Endothelial cell of umbilical vein (primary cell): Measurements from ENCODE around the gene ADM2.

ENCODE experiments used
- EZH2 ChIP-seq: IDR thresholded peaks from 2 replicates; pipeline ENCODE4 v1.6.1; 2012; ENCODE audit warnings: borderline replicate concordance, low read depth, mild to moderate bottlenecking, moderate library complexity, low read length, inconsistent platforms; ENCODE audit not compliant: severe bottlenecking
- GATA2 ChIP-seq: IDR thresholded peaks from 2 replicates; pipeline ENCODE4 v1.7.0; 2011; ENCODE audit warnings: low read depth, mild to moderate bottlenecking, moderate library complexity, mixed read lengths, low read length; ENCODE audit not compliant: insufficient read length, insufficient read depth
- POLR2A ChIP-seq: IDR thresholded peaks from 2 replicates; pipeline ENCODE4 v1.6.1; 2012; ENCODE audit warnings: low read depth, mild to moderate bottlenecking, control low read depth, low read length
- POLR2AphosphoS5 ChIP-seq: IDR thresholded peaks from 2 replicates; pipeline ENCODE4 v1.6.1; 2012; ENCODE audit warnings: low read depth, mild to moderate bottlenecking, control low read depth, low read length, moderate library complexity; ENCODE audit not compliant: insufficient read depth
- TF ChIP-seq, protein P1 (sequence below), 2 donors: IDR thresholded peaks; 1 replicate in 1 of 2; 2 replicates in 1 of 2; pipeline ENCODE4 v1.5.1; 2011; ENCODE audit warnings: low read length in 2 of 2, mild to moderate bottlenecking in 2 of 2, moderate library complexity in 2 of 2, control low read depth in 1 of 2, inconsistent platforms in 1 of 2, low read depth in 1 of 2; ENCODE audit not compliant: insufficient read depth in 1 of 2; ENCODE audit errors: extremely low read depth in 1 of 2

GRCh38 chr22:50461536-50461935, 19.8 kb upstream of the ADM2 start:
- no peak for TF ChIP-seq EZH2
- TF ChIP-seq, protein P1, sequence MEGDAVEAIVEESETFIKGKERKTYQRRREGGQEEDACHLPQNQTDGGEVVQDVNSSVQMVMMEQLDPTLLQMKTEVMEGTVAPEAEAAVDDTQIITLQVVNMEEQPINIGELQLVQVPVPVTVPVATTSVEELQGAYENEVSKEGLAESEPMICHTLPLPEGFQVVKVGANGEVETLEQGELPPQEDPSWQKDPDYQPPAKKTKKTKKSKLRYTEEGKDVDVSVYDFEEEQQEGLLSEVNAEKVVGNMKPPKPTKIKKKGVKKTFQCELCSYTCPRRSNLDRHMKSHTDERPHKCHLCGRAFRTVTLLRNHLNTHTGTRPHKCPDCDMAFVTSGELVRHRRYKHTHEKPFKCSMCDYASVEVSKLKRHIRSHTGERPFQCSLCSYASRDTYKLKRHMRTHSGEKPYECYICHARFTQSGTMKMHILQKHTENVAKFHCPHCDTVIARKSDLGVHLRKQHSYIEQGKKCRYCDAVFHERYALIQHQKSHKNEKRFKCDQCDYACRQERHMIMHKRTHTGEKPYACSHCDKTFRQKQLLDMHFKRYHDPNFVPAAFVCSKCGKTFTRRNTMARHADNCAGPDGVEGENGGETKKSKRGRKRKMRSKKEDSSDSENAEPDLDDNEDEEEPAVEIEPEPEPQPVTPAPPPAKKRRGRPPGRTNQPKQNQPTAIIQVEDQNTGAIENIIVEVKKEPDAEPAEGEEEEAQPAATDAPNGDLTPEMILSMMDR (IDR thresholded peaks at IDR 0.05; ENCODE audit: extremely low read depth in 1 of 2, insufficient read depth in 1 of 2, low read depth in 1 of 2, low read length in 2 of 2), result no peak
- no peak for TF ChIP-seq POLR2A
- TF ChIP-seq GATA2, result no peak
- no peak for TF ChIP-seq POLR2AphosphoS5
